Measurements from ENCODE around the gene UNCX. TPM values are rescaled to one million over a fixed set of nuclear protein-coding genes. Genes with fewer than 3 reads are reported as not detected.
"Not testable (repeated sequence)": the region's sequence is repeated elsewhere in the genome, so short reads cannot be mapped to it uniquely, and the experiment has no call there.

Gene UNCX
- total RNA-seq, 2 experiments from 2014 or later: not detected

- POLR2A ChIA-PET: no interaction called here
- Mint-ChIP-seq H3K27ac (no peak overlapping the region), H3K9me3 (no peaks in the 10 kb centered on the region), H3K27me3 (peaks cover 9% of the 10 kb centered on the region), H3K4me1 (no peaks in the 10 kb centered on the region), H3K36me3 (no peaks in the 10 kb centered on the region), H3K4me3 (no peak overlapping the region)
- ATAC-seq (ENCODE audit: low read depth) (no peak), DNase-seq (no peak)
Measured at GRCh38 chr7:1257221-1257620, 24.5 kb downstream of the UNCX start.

GRCh38 chr7:1257863-1258262 is 25.2 kb downstream of the UNCX start:
- Mint-ChIP-seq H3K27me3 (peaks cover 9% of the 10 kb centered on the region), H3K9me3 (no peaks in the 10 kb centered on the region), H3K27ac (no peak overlapping the region), H3K4me3 (no peak overlapping the region), H3K36me3 (no peaks in the 10 kb centered on the region), H3K4me1 (no peaks in the 10 kb centered on the region)
- ATAC-seq (ENCODE audit: low read depth) (no peak), DNase-seq (no peak)
- POLR2A ChIA-PET: no interaction called here

- no peak overlapping the region for H3K4me3 Mint-ChIP-seq
- POLR2A ChIA-PET: no interaction called here
- no peaks in the 10 kb centered on the region for H3K4me1 Mint-ChIP-seq
- H3K36me3 Mint-ChIP-seq: no peaks in the 10 kb centered on the region
- H3K9me3 Mint-ChIP-seq: no peaks in the 10 kb centered on the region
- no peak overlapping the region for H3K27ac Mint-ChIP-seq
- DNase-seq (no peak), ATAC-seq (ENCODE audit: low read depth) (no peak)
- peaks cover 7% of the 10 kb centered on the region for H3K27me3 Mint-ChIP-seq
Measured at GRCh38 chr7:1259621-1260243, 27.1 kb downstream of the UNCX start.

GRCh38 chr7:1260244-1260635 is 27.6 kb downstream of the UNCX start:
- ATAC-seq (ENCODE audit: low read depth): no peak

GRCh38 chr7:1261036-1261435 is 28.4 kb downstream of the UNCX start:
- H3K27ac Mint-ChIP-seq; H3K4me1 Mint-ChIP-seq; POLR2A ChIA-PET; DNase-seq; H3K9me3 Mint-ChIP-seq; ATAC-seq (ENCODE audit: low read depth); H3K36me3 Mint-ChIP-seq; H3K4me3 Mint-ChIP-seq: not testable (repeated sequence)
- peaks cover 11% of the 10 kb centered on the region for H3K27me3 Mint-ChIP-seq

More at GRCh38 chr7:1260244-1260635, 27.6 kb downstream of the UNCX start:
- H3K4me1 Mint-ChIP-seq: no peaks in the 10 kb centered on the region
- H3K9me3 Mint-ChIP-seq: no peaks in the 10 kb centered on the region
- no peak overlapping the region for H3K27ac Mint-ChIP-seq
- H3K27me3 Mint-ChIP-seq: peaks cover 7% of the 10 kb centered on the region
- H3K4me3 Mint-ChIP-seq: no peak overlapping the region
- POLR2A ChIA-PET: no interaction called here
- H3K36me3 Mint-ChIP-seq: no peaks in the 10 kb centered on the region
- no peak for DNase-seq

GRCh38 chr7:1262441-1262840 is 29.8 kb downstream of the UNCX start:
- H3K9me3 Mint-ChIP-seq: no peaks in the 10 kb centered on the region
- POLR2A ChIA-PET: no interaction called here
- DNase-seq: no peak

GRCh38 chr7:1263391-1263951 is 30.8 kb downstream of the UNCX start:
- no peaks in the 10 kb centered on the region for H3K4me1 Mint-ChIP-seq
- no peaks in the 10 kb centered on the region for H3K36me3 Mint-ChIP-seq
- DNase-seq: no peak
- peaks cover 8% of the 10 kb centered on the region for H3K27me3 Mint-ChIP-seq
- H3K9me3 Mint-ChIP-seq: no peaks in the 10 kb centered on the region
- no peak overlapping the region for H3K4me3 Mint-ChIP-seq
- H3K27ac Mint-ChIP-seq: no peak overlapping the region
- POLR2A ChIA-PET: no interaction called here
- no peak for ATAC-seq (ENCODE audit: low read depth)

More at GRCh38 chr7:1262441-1262840, 29.8 kb downstream of the UNCX start:
- ATAC-seq (ENCODE audit: low read depth): no peak
- Mint-ChIP-seq H3K36me3 (no peaks in the 10 kb centered on the region), H3K27ac (no peak overlapping the region), H3K27me3 (peaks cover 8% of the 10 kb centered on the region), H3K4me3 (no peak overlapping the region), H3K4me1 (no peaks in the 10 kb centered on the region)

GRCh38 chr7:1264345-1265280 is 31.9 kb downstream of the UNCX start:
- ATAC-seq (ENCODE audit: low read depth) (no peak), DNase-seq (no peak)
- peaks cover 12% of the 10 kb centered on the region for H3K27me3 Mint-ChIP-seq
- H3K4me3 Mint-ChIP-seq: no peak overlapping the region
- H3K4me1 Mint-ChIP-seq: no peaks in the 10 kb centered on the region
- POLR2A ChIA-PET: no interaction called here
- H3K27ac Mint-ChIP-seq: no peak overlapping the region
- no peaks in the 10 kb centered on the region for H3K9me3 Mint-ChIP-seq
- H3K36me3 Mint-ChIP-seq: no peaks in the 10 kb centered on the region

GRCh38 chr7:1267016-1267900 is 34.6 kb downstream of the UNCX start:
- H3K4me1 Mint-ChIP-seq: no peaks in the 10 kb centered on the region
- DNase-seq (no peak), ATAC-seq (ENCODE audit: low read depth) (no peak)
- POLR2A ChIA-PET: no interaction called here
- H3K9me3 Mint-ChIP-seq: no peaks in the 10 kb centered on the region
- no peak overlapping the region for H3K27ac Mint-ChIP-seq
- H3K4me3 Mint-ChIP-seq: no peak overlapping the region
- no peaks in the 10 kb centered on the region for H3K36me3 Mint-ChIP-seq
- peaks cover 12% of the 10 kb centered on the region for H3K27me3 Mint-ChIP-seq

GRCh38 chr7:1268076-1268815 is 35.6 kb downstream of the UNCX start:
- no peaks in the 10 kb centered on the region for H3K36me3 Mint-ChIP-seq
- DNase-seq (no peak), ATAC-seq (ENCODE audit: low read depth) (no peak)
- no peak overlapping the region for H3K27ac Mint-ChIP-seq
- POLR2A ChIA-PET: no interaction called here
- no peak overlapping the region for H3K4me3 Mint-ChIP-seq
- H3K4me1 Mint-ChIP-seq: no peaks in the 10 kb centered on the region
- peaks cover 12% of the 10 kb centered on the region for H3K27me3 Mint-ChIP-seq
- no peaks in the 10 kb centered on the region for H3K9me3 Mint-ChIP-seq

- no peak overlapping the region for H3K4me3 Mint-ChIP-seq
- H3K27me3 Mint-ChIP-seq: peaks cover 9% of the 10 kb centered on the region
- ATAC-seq (ENCODE audit: low read depth) (no peak), DNase-seq (no peak)
- H3K4me1 Mint-ChIP-seq: no peaks in the 10 kb centered on the region
- POLR2A ChIA-PET: no interaction called here
- no peaks in the 10 kb centered on the region for H3K36me3 Mint-ChIP-seq
- no peak overlapping the region for H3K27ac Mint-ChIP-seq
- H3K9me3 Mint-ChIP-seq: no peaks in the 10 kb centered on the region
Measured at GRCh38 chr7:1268866-1269265, 36.2 kb downstream of the UNCX start.

- Mint-ChIP-seq H3K27ac (no peak overlapping the region), H3K9me3 (no peaks in the 10 kb centered on the region)
- POLR2A ChIA-PET: no interaction called here
Measured at GRCh38 chr7:1269336-1269890, 36.7 kb downstream of the UNCX start.

More at GRCh38 chr7:1269336-1269890, 36.7 kb downstream of the UNCX start:
- no peaks in the 10 kb centered on the region for H3K4me1 Mint-ChIP-seq
- no peak overlapping the region for H3K4me3 Mint-ChIP-seq
- peaks cover 9% of the 10 kb centered on the region for H3K27me3 Mint-ChIP-seq
- DNase-seq: no peak
- no peak for ATAC-seq (ENCODE audit: low read depth)
- H3K36me3 Mint-ChIP-seq: no peaks in the 10 kb centered on the region

Measured in activated naive CD8-positive, alpha-beta T cell treated with anti-CD3 and anti-CD28 coated beads, Interleukin-2, amount 10 ng/mL, durations not matched to agents 7 days and 5 days (primary cell).